SKM-1 (cell line): ENCODE data around the gene SLC9A3.
A peak's percentile ranks its signal among the peaks of the same experiment; 100 is the strongest.
"Not testable (repeated sequence)": the region's sequence is repeated elsewhere in the genome, so short reads cannot be mapped to it uniquely, and the experiment has no call there.

Source experiments
- DNase-seq: peaks from one replicate; lab custom pipeline; 2025; ENCODE audit not compliant: unreplicated experiment; lab: John Stamatoyannopoulos, UW

Gene SLC9A3

DNA sequence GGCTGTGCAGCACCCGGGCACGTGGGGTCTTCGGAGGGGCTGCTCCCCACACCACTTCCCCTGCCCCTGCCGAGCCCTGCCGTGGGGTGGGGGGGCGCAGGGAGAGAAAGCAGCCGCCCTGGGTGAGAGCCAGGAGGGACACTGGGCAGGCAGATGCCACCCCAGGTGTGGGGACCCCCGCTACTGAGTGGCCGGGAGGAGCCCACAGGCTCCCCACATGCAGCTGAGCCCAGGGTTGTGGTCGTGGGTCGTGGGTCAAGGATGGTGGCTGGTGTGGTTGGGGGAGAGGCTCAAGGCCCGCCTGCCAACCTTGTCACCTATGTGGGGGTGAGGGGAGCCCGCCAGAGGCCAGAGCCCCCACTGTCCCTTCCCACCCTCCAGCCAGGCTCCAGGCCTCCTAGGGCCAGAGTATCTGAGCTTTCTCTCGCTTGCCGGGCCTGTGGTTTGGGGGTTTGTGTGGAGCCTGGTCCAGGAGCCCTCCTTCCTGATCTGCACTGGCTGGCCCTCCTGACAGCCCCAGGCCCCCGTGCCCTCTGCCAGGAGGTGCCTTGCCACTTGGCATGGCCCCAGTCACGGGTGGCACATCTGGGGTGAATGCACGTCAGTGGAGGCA is 45.8 kb downstream of the SLC9A3 start:
- no peak for DNase-seq

DNA sequence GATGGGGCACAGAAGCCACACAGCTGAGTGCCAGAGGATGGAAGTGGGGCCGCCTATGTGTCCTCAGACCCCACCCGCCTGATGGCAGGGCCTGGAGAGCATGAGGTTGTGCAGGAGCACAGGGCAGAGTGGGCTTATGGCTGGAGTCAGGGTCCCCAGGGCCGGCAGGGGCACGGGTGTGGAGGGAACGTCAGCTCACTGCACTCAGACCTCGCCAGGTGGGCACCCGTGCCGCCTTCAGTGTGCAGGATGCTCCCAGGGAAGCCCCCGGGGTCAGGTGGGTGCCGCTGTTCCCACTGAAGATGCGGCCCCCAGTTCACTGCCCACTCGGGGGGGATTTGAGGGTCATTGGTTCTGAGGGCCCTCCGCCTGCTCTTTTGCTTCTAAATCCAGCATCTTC is 46.4 kb downstream of the SLC9A3 start:
- no peak for DNase-seq

GRCh38 chr5:477247-477646 is 47.0 kb downstream of the SLC9A3 start:
- no peak for DNase-seq

- no peak for DNase-seq
Measured at GRCh38 chr5:476814-477175, 47.5 kb downstream of the SLC9A3 start.

DNA sequence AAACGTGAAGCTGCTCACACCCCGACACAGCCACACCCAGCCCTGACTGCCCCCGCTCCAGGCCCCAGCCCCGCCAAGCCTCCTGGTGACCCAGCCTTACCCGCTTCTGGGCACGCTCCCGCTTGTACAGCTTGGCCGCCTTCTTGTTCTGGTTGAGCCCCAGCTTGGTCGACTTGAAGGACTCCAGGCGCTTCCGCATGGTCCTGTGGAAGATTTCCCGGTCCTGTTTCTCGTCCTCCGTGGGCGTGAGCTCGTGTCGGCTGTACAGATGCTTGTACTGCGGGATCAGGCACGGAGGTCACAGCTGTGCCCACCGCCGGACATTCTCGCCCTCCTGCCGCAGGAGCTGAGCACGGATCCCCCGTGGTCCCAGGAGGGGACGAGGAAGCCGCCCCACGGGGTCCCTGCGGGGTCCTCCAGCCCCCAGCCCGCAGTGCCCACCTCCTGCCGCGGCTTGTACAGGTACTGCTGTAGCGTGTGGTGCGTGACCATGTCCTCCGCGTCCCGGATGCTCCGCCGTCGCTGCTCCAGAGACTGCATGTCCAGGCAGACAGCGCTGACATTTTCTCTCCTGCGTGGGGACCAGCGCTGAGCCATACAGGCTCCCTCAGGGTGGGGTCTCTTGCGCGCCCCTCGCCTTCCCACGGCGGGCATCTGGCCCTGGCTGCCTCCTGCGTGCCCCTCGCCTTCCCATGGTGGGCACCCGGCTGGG is 48.0 kb downstream of the SLC9A3 start:
- DNase-seq = no peak

- DNase-seq = no peak
Measured at GRCh38 chr5:475704-476101, 48.5 kb downstream of the SLC9A3 start.

DNA sequence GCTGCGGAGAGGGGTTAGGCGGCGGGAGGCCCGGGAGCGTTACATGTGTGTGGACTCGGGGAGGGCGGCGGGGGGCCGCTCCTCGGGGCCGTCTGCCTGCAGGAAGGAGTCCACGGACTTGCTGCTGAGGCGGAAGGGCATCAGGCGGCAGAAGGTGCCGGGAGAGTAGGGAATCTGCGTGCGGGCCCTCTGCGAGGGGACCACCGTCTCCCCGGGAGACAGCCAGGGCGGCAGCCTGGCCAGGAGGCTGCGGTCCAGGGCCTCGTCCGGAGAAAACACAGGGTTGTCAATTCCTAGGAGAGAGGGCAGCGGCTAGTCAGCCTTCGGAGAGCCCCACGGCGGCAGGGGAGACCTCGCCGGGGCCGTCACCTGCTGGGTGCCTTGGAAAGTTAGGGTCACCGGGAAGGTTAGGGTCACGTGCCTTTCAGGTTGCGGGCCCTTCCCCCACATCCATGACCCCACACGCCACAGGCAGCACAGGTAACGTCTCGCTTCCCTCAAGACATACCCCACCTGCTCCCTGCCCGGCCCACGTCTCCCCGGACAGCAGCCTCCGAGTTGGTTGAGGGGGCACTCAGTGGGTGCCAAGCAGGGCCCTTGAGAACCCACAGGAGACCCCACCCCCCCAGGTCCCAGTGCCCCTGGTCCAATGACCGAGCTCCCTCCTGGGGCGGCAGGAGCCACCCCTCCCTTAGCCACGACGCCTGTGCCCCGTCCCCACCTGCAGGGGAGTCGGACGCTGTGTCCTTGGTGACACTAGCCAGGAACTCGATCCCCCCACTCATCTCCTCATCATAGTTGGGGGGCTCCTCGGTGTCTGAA is 49.2 kb downstream of the SLC9A3 start:
- DNase-seq = no peak

GRCh38 chr5:474232-474839 is 49.9 kb downstream of the SLC9A3 start:
- not testable (repeated sequence) for DNase-seq

DNA sequence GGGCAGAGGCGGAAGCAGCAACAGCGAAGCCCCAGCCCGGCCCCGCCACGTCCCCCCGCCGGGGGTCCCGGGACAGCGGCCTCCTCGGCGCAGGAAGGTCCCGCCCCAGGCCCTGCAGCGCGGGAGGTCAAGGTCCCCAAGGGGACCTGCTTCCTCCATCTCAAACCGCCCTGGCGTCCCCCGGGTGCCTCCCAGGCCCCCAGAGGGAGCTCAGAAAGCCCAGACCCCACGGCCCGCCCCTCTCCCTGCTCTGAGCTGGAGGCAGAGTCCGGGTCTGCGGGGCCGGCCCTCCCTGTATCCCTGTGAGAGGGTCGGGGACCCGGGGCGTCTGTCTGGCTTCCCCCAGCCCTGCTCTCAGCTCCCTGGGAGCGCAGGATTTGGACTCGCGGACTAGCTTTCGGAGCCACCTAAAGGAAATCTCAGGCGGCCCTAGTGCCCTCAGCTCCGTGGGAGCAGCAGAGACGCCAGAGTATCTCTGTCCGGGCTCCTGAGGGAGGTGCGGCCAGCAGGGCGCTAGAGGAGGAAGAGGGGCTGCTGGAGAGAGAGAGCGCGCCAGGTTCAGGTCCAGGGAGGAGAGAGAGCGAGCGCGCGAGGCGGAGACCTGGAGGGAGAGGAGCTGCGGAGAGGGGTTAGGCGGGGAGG is 50.6 kb downstream of the SLC9A3 start:
- DNase-seq = no peak

GRCh38 chr5:472656-473550 is 51.3 kb downstream of the SLC9A3 start:
- DNase-seq = peak; percentile 77

GRCh38 chr5:472076-472655 is 52.1 kb downstream of the SLC9A3 start:
- no peak for DNase-seq

- no peak for DNase-seq
Measured at GRCh38 chr5:471750-472058, 52.5 kb downstream of the SLC9A3 start.

DNA sequence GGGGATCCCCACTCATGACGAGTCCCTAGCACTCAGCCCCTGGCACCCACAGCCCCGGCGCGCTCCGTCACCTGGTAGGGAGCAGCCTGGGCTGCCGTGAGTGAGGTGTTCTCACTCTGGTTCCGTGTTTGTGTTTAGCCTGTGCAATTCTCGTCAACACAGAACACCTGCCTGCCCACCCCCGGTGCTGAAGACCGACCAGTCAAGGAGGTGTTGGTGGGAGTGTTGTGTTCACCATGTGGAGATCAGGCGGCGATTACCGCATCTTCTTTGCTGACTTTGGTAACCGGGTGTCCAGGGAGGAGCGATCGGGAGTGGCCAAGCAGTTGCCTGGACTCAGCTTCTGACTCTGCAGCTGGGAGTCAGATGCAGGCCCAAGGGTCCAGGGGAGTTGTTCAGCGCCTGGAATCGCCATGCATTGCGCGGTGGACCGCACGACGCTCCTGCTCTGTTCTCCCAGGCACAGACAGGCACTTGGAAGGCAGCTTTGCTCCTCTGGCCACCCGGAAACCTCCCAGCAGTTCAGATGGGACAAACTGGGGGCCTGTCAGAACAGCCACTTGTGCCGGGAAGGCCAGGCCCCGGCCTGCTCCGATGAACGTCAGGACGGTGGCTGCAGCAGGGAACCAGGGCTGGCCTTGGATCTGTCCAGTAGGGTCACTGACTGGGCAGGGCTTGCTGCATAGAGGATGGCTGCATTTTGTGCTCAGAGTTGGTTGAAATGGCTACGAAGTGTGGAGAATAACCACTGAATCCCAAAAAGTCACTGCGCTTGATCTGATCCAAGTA is 53.1 kb downstream of the SLC9A3 start:
- DNase-seq = no peak

DNA sequence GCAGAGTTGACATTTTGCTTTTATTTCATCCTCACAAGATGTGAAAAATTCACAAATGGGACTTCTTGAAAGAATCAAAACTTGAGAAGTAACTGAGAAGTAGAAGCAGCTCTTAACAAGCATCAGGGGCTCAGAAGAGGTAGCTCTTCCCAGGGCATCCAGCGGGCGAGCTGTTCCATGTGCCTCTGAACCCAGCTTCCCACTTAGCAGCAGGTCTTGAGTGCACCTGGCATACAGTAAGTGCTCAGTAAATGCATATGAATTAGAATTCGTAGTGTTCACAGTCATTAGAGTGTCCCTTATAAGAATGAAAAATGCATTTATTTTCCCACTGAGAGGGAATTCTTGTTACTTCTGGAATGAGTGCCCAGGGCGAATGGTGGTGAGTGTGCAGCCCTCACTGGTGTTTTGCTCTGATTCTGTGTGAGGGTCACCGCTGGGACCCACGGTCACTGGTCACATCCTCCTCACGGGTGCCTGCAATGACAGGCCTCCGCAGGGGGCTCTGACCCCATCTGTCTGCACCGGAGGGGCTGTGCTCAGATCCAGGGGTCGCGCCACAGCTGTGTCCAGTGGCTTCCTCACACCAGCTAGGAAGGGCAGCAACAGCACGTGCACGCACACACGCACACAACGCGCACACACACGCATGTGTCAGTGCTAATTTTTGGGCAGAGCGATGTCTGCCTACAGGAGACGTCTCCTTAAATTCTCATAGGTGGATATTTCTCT is 54.3 kb downstream of the SLC9A3 start:
- no peak for DNase-seq

GRCh38 chr5:468401-468800 is 55.8 kb downstream of the SLC9A3 start:
- DNase-seq = no peak

DNA sequence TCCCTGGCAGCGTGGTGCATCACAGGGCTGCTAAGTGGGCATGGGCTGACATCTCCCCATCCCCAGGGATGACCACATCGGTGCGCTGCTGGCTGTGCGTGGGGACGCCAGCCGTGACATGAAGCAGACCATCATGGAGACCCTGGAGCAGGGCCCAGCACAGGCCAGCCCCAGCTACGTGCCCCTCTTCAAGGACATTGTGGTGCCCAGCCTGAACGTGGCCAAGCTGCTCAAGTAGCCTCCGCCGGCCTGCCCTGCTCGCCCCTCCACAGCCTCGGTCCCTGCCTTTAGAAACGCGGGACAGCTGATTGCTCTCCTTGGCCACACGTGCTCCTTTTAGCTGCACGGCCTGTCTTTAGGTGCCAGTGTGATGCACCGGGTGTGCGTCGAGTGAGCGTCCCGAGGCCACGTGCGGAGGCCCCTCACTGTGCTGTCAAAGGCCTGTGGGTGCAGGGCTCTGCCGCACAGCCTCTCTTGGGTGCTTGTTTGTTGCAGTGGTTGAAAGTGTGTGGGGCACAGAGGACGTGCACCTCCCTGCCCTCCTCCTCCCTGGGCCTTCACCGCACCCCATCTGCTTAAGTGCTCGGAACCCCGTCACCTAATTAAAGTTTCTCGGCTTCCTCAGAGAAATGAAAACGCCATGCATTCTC is 57.5 kb downstream of the SLC9A3 start:
- DNase-seq = no peak

DNA sequence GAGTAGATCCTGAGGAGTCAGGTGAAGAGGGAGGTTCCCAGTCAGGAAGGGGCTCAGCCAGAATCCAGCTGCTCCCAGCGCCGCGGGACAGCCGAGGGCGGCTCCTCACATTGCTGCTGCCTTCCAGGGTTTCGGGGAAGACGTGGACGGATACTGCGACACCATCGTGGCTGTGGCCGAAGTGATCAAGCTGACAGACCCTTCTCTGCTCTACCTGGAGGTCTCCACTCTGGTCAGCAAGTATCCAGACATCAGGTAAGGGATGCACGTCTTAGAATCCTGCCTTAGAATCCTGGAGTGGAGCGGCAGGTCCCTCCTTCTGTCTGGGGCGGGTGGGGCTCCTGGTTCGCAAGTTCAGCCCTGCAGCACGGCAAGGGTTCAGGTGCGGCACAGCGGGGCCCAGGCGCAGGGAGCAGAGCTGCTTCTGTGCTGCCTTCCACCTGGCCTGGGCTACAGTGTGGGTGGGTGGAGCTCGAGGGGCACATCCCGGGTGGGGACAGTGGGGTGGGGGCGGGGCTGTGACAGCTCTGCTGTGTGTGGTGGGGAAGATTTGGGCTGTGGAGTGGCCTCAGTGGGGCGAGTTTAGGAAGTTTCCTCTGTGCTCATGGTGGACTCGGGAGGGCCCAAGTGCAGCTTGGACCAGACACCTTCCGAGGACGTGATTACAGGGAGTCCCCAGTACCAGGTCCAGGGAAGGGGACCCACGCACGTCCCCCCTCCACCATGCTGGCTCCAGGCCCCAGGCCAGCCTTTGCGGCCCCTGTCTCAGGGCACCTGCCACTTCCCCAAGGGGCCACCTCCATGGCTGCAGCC is 58.5 kb downstream of the SLC9A3 start:
- DNase-seq = no peak
